ENCODE measurements around the gene FMN1.
A peak's percentile ranks its signal among the peaks of the same experiment; 100 is the strongest.

The FMN1 gene

DNA sequence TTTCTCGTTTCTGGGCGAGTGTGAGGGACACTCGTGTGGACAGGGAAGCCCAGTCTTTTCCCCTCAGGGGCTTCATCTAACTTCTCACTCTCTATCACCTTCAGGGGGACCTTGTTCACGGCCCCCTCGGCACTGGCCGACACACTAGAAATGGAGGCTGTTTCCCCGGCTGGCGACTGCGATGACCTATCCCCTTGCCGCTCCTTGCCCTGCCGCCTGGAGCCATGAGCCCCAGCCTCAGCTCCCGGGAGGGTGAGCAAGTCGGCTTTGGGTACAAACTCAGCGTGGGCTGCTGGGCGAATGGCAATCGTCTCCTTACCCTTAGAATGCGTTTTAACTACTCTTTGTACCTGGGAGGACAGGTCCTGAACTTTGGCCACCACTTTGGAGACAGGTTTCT is 41.0 kb downstream of the FMN1 start:
- DNase-seq: no peak

GRCh38 chr15:33152502-33153109 is 41.9 kb downstream of the FMN1 start:
- DNase-seq: no peak

DNA sequence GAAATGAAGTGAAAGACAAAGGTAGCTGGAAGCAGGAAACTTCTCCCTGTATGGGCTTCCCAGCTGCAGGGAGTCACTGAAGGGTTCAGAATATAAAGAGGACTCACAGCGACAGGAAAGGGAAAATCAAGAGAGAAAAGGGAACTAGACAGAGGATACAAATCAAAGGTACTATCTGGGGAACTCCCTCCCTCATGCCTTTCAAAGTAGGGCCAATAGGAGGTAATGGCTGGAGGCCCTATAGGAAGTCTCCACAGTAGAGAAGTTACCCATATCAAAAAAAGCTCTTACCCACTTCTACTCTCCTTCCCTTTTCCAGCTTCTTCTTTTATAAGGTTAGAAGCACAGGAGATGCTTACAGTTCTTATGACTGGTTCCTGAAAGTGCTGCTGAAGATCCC is 43.5 kb downstream of the FMN1 start:
- no peak for DNase-seq

DNA sequence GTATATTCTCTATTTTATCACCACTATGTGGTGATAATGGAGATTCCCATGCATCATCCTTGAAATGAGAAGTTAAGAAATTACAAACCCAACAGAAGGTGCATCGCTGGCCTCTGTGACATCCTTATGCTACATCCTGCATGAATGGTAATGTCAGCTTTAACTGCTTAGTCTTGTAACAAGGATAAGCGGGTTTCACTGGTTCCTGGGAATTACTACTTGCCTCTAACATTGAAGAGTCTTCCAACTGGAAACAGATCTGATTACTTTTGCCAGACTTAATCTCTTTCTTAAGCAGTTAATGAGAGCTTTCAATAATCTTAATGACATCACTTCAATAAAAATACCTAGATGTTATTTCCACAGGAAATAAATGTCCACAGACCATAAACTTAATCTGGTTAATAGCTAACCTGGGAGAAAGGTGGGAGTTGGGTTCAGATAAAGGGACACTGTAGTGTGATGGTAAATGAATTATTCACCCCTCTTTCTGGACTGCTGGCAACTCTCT is 44.0 kb downstream of the FMN1 start:
- no peak for DNase-seq

- no peak for DNase-seq
Measured at GRCh38 chr15:33149919-33150318, 44.6 kb downstream of the FMN1 start.

- no peak for DNase-seq
Measured at GRCh38 chr15:33148129-33148751, 46.3 kb downstream of the FMN1 start.

GRCh38 chr15:33146051-33146450 is 48.5 kb downstream of the FMN1 start:
- no peak for DNase-seq

GRCh38 chr15:33145447-33145846 is 49.1 kb downstream of the FMN1 start:
- DNase-seq: no peak

GRCh38 chr15:33142708-33143107 is 51.8 kb downstream of the FMN1 start:
- DNase-seq: no peak

- DNase-seq: no peak
Measured at GRCh38 chr15:33138000-33138399, 56.5 kb downstream of the FMN1 start.

GRCh38 chr15:33137101-33137500 is 57.4 kb downstream of the FMN1 start:
- no peak for DNase-seq

- DNase-seq: no peak
Measured at GRCh38 chr15:33136353-33136752, 58.2 kb downstream of the FMN1 start.

GRCh38 chr15:33135355-33135781 is 59.1 kb downstream of the FMN1 start:
- DNase-seq: no peak

GRCh38 chr15:33132722-33133345 is 61.7 kb downstream of the FMN1 start:
- no peak for DNase-seq

DNA sequence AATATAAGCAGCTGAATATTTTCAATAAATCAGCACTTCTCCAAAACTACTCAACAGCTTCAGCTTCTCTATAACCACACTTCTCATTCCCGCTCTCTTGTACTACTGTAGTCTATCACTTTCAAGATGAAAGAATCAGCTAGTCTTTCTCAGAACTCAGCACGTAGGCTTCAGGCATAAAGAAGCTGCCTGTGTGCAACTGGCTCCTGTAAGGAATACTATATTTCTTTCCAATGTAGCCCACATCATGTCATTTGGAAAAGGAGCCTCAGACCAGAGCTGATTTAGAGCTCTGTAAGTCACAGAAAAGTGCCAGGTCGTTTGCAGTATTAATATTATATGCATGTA is 62.3 kb downstream of the FMN1 start:
- DNase-seq: no peak

DNA sequence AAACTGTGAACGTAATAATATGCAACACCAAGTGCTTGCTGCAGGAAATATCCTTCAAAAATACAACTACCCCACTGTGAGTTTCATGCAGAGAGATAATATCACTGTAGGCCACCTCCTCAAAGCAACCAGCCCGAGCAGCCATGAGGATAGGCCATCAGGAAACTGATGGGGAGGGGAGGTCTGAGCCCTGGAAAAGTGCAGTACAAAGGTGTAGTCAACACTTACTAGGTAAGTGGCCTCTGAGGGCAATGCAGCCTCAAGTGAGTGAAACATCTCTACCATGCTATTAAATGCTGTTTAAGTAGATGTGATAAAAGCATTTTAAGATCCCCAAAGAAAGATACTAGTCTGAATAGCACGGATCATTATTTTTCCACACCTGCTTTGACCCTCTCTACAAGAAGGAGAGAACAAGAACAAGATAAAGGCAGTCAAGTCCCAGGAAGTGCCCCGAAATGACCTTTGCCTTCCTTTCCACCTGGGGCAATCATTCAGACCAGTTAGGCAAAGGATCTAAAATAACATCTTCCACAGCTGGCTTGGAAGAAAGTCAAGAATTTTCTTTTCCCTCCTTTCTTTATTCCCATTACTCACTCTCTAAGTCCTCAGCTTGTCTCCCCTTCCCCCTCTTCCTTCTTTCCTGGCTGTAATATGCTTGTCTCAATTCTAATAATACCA is 62.8 kb downstream of the FMN1 start:
- no peak for DNase-seq

- DNase-seq: peak in 4 of 5 donors; percentile 24 to 67 (median 46)
Measured at GRCh38 chr15:33126559-33127290, 67.8 kb downstream of the FMN1 start.

GRCh38 chr15:33125894-33126537 is 68.5 kb downstream of the FMN1 start:
- no peak for DNase-seq

GRCh38 chr15:33124811-33125210 is 69.7 kb downstream of the FMN1 start:
- no peak for DNase-seq

DNA sequence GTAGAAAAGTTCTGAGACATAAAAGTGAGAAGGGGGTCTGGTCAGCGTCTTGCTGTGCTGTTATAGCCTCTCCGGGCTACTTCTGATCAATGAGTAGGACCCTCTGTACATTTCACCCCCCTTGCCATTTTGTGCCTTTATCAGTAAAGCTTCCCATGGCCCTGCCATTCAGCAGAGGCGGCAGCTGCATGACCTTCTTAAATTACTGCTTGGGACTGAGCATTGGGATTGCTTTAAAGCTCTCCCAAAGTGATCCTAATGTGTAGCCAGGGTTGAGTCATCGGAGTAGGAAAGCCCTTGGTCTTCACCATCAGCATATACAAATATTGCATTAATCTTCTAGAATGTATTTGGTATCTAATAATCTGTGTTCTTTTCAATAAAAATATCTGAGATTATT is 70.2 kb downstream of the FMN1 start:
- no peak for DNase-seq

DNA sequence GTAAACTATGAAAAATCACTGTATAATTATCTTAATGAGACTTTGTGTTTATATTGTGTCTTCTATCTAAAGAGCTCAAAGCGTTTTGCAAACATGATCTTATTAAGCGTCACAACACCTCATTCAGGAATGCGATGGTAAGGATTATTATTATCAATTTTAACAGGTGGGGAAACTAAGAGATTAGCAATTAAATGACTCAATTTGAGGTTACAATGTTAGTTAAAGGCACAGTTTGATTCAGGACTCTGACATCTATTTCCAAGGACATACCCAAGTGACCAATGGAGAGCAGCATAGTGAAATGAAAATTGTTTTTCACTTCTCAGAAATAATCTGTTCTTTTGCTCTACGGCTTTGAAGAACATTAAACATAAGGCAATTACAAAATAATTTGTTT is 74.6 kb downstream of the FMN1 start:
- DNase-seq: no peak

DNA sequence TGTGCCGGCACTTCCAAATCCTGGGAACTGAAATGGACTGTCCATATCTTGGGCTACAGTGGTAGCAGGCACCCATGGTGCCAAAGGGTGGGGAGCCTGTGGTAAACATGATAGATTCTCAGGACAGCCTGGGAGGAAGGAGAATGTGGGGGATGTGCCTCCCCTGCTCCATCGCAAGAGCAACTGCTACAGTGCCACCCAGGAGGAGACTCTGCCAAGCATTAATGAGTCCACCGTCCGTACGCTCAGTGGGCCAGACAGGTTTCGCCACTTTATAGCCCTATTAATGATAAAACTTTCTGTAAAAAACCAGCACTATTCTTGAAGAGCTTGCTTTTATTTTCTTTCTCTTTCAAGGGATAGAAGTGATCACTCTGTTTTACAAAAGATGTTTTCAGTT is 75.2 kb downstream of the FMN1 start:
- DNase-seq: no peak

GRCh38 chr15:33116198-33116597 is 78.3 kb downstream of the FMN1 start:
- no peak for DNase-seq
